Bronchial epithelial cell (primary cell): ENCODE results near the gene HDAC9. TPM values are rescaled to one million over a fixed set of nuclear protein-coding genes. Genes with fewer than 3 reads are reported as not detected.
A peak's percentile ranks its signal among the peaks of the same experiment; 100 is the strongest.

ENCODE experiments used
- DNase-seq: peaks from one replicate; pipeline ENCODE4 v3.0.0-alpha.2; 2010; ENCODE audit warnings: low read depth
- FAIRE-seq: peaks from 2 replicates; lab custom pipeline; 2011; peaks lifted over from hg19 to GRCh38; lab: Jason Lieb, UNC
- H3K27me3 ChIP-seq: 2 replicates; pipeline ENCODE4 v1.5.1; 2011; ENCODE audit warnings: low read length; ENCODE audit not compliant: control insufficient read depth, insufficient read depth
- H3K36me3 ChIP-seq: 2 replicates; pipeline ENCODE4 v1.5.1; 2011; ENCODE audit warnings: low read length; ENCODE audit not compliant: control insufficient read depth, insufficient read depth
- H3K4me3 ChIP-seq: 2 replicates; pipeline ENCODE4 v1.5.1; 2011; ENCODE audit warnings: mild to moderate bottlenecking, low read depth, low read length, control low read depth
- CTCF ChIP-seq: IDR thresholded peaks from 2 replicates; pipeline ENCODE4 v1.5.1; 2011; ENCODE audit warnings: mild to moderate bottlenecking, moderate library complexity, low read length, control low read depth, inconsistent platforms; ENCODE audit not compliant: insufficient read depth, severe bottlenecking
- total RNA-seq: library from RNA; depleted of rRNA; stranded (reverse); fragments of >200 nt; gene quantifications from 2 replicates; pipeline ENCODE4 v1.2.1, GENCODE V29; 2014

The HDAC9 gene
- total RNA-seq, 1 donor from 2014 or later, result 12.1 TPM

- no peak for DNase-seq
- no peak for FAIRE-seq
- no peak for TF ChIP-seq CTCF
- no peak overlapping the region for H3K4me3 ChIP-seq
- H3K27me3 ChIP-seq, result no peaks in the 10 kb centered on the region
- no peaks in the 10 kb centered on the region for H3K36me3 ChIP-seq
Measured at GRCh38 chr7:18877874-18878273, 382.3 kb downstream of the HDAC9 start.

- Histone ChIP-seq H3K4me3 (no peak overlapping the region), H3K27me3 (no peaks in the 10 kb centered on the region), H3K36me3 (no peaks in the 10 kb centered on the region)
- DNase-seq (no peak), FAIRE-seq (no peak)
- no peak for TF ChIP-seq CTCF
Measured at GRCh38 chr7:18886832-18887231, 391.3 kb downstream of the HDAC9 start.

GRCh38 chr7:18889436-18889835 is 393.9 kb downstream of the HDAC9 start:
- FAIRE-seq (no peak), DNase-seq (no peak)
- no peak overlapping the region for H3K4me3 ChIP-seq
- no peaks in the 10 kb centered on the region for H3K36me3 ChIP-seq
- no peak for TF ChIP-seq CTCF
- no peaks in the 10 kb centered on the region for H3K27me3 ChIP-seq

GRCh38 chr7:18890134-18890533 is 394.6 kb downstream of the HDAC9 start:
- no peak for TF ChIP-seq CTCF
- FAIRE-seq, result no peak
- Histone ChIP-seq H3K4me3 (no peak overlapping the region), H3K36me3 (no peaks in the 10 kb centered on the region), H3K27me3 (no peaks in the 10 kb centered on the region)
- peak; percentile 53 for DNase-seq

- Histone ChIP-seq H3K4me3 (no peak overlapping the region), H3K36me3 (no peaks in the 10 kb centered on the region), H3K27me3 (no peaks in the 10 kb centered on the region)
- no peak for TF ChIP-seq CTCF
- DNase-seq (no peak), FAIRE-seq (no peak)
Measured at GRCh38 chr7:18890885-18891621, 395.5 kb downstream of the HDAC9 start.

- no peaks in the 10 kb centered on the region for H3K27me3 ChIP-seq
- no peaks in the 10 kb centered on the region for H3K36me3 ChIP-seq
- peak; percentile 58 for DNase-seq
- no peak for FAIRE-seq
- H3K4me3 ChIP-seq, result no peak overlapping the region
- no peak for TF ChIP-seq CTCF
Measured at GRCh38 chr7:18893156-18893555, 397.6 kb downstream of the HDAC9 start.
